H1 (cell line): Measurements from ENCODE around the gene RELL2. TPM values are rescaled to one million over a fixed set of nuclear protein-coding genes. Genes with fewer than 3 reads are reported as not detected.

ENCODE experiments used
- EGR1 ChIP-seq: IDR thresholded peaks from 2 replicates; pipeline ENCODE4 v1.6.1; 2011; ENCODE audit warnings: low read depth, low read length, borderline replicate concordance
- NANOG ChIP-seq: IDR thresholded peaks from 2 replicates; pipeline ENCODE4 v1.6.1; 2011; ENCODE audit warnings: low read length, low read depth, mild to moderate bottlenecking, inconsistent platforms; ENCODE audit not compliant: insufficient read depth, poor library complexity, severe bottlenecking
- SUZ12 ChIP-seq: fragments of 200-600 bp; sonication (generic); IDR thresholded peaks from 2 replicates; pipeline ENCODE4 v1.6.1; 2012; ENCODE audit warnings: mild to moderate bottlenecking, inconsistent platforms, low read length, moderate library complexity, mixed read lengths
- polyA plus RNA-seq, 7 experiments: library from polyadenylated mRNA; depleted of rRNA in 3 of 7; stranded (reverse) in 5 of 7; unstranded in 2 of 7; fragments of >200 nt in 5 of 7; fragments of 200-250 nt in 2 of 7; gene quantifications; 1 replicate in 5 of 7; 2 replicates in 1 of 7; 4 replicates in 1 of 7; pipeline versions ENCODE4 v1.2.1 to v1.2.3, GENCODE V29; 2011 to 2013; ENCODE audit warnings: missing spikeins in 2 of 7, mixed read lengths in 2 of 7
- total RNA-seq: library from RNA; stranded (reverse); fragmentation: NEBNext Ultra II Directional; extraction: Animal tissue kit (Norgen Biotek cat#: 25700); gene quantifications from 2 replicates; pipeline ENCODE4 v1.2.1, GENCODE V29; 2021

Gene RELL2
- total and polyA plus RNA-seq, 2 of the 8 experiments (the other 6 are each of a cell fraction or from before 2014, with no cell fraction given), result 18.6 to 23.7 TPM

DNA sequence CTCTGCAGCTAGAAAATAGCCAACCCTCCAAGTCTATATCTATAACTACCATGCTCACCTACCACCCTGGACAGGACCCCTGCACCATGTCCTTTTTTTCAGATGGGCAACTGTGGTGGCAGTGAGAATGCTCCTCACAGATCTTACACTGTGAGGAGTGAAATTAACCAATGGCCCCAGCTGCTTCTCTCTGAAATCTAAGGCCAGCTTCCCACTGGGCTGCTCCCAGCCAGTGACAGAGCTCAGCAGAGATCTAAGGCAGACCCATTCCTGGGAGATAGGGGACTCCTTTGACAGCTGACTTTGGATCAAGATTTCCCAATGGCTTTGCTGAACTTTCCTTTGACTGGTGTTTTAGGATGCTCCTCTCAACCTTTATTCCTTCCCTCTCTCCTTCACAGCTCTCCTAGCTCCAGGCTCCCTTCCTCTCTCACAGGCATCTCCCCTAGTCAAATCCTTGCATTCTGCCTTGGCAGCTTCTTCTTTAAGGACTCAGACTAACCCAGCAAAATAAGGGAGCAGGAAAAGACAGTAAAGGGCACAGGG lies 46.9 kb downstream of the RELL2 start (continued):
- no peak for TF ChIP-seq EGR1
- no peak for TF ChIP-seq NANOG
- no peak for TF ChIP-seq SUZ12
